Transverse colon (tissue), 4 donors: Measurements from ENCODE around the gene SH2B3. TPM values are rescaled to one million over a fixed set of nuclear protein-coding genes. Genes with fewer than 3 reads are reported as not detected.

ENCODE experiments used
- DNase-seq: peaks from one replicate; pipeline ENCODE4 v3.0.0-alpha.2; 2019
- H3K27ac ChIP-seq, 4 donors: fragments of 200-600 bp; sonication (generic); 2 replicates each; pipeline ENCODE4 v1.5.1; 2016 to 2018; ENCODE audit warnings: inconsistent platforms in 4 of 4
- H3K27me3 ChIP-seq: fragments of 200-600 bp; sonication (generic); 2 replicates; pipeline ENCODE4 v1.5.1; 2017; ENCODE audit warnings: inconsistent platforms
- H3K36me3 ChIP-seq, 4 donors: fragments of 200-600 bp; sonication (generic); 2 replicates each; pipeline ENCODE4 v1.5.1; 2017 to 2019; ENCODE audit warnings: inconsistent platforms in 4 of 4
- H3K4me1 ChIP-seq, 4 donors: fragments of 200-600 bp; sonication (generic); 2 replicates each; pipeline ENCODE4 v1.5.1; 2017 to 2020; ENCODE audit warnings: inconsistent platforms in 4 of 4
- H3K4me3 ChIP-seq, 4 donors: fragments of 200-600 bp; sonication (generic); 1 replicate in 1 of 4; 2 replicates in 3 of 4; pipeline versions ENCODE4 v1.5.1 to v1.6.1; 2017 to 2019; ENCODE audit warnings: inconsistent platforms in 4 of 4
- H3K9me3 ChIP-seq, 2 donors: fragments of 200-600 bp; sonication (generic); 2 replicates each; pipeline ENCODE4 v1.5.1; 2017 to 2019; ENCODE audit warnings: inconsistent platforms in 2 of 2
- CTCF ChIP-seq, 5 experiments: fragments of 200-600 bp in 3 of 5; fragments of 450-650 bp in 2 of 5; sonication (generic) in 3 of 5; IDR thresholded peaks; 1 replicate in 2 of 5; 2 replicates in 3 of 5; pipeline ENCODE4 v1.5.1; 2016 to 2017; ENCODE audit warnings: antibody characterized with exemption in 5 of 5, inconsistent platforms in 3 of 5, mild to moderate bottlenecking in 2 of 5, moderate library complexity in 1 of 5
- EP300 ChIP-seq: sonication (generic); formaldehyde crosslinking; IDR thresholded peaks from one replicate; pipeline ENCODE4 v1.6.1; 2017; ENCODE audit warnings: antibody characterized with exemption, low read depth
- POLR2A ChIP-seq: fragments of 450-650 bp; IDR thresholded peaks from one replicate; pipeline ENCODE4 v1.6.1; 2016; ENCODE audit warnings: antibody characterized with exemption, mild to moderate bottlenecking, moderate library complexity
- POLR2AphosphoS5 ChIP-seq, 3 donors: sonication (generic); formaldehyde crosslinking; IDR thresholded peaks; one replicate each; pipeline ENCODE4 v1.6.1; 2016; ENCODE audit warnings: antibody characterized with exemption in 3 of 3
- WGBS, 2 donors: methylation state at CpG; one replicate each; pipeline ENCODE4 v1.1.5; 2018; ENCODE audit warnings: low coverage in 1 of 2; 5-methylcytosine and 5-hydroxymethylcytosine counted together
- in situ Hi-C, 4 donors: fragments of 200-750 bp; cut with MboI; loops; one replicate each; pipeline versions ENCODE4 v1.15.0 to v1.15.1; 2017; ENCODE audit warnings: low sequenced_read_pairs in 3 of 4, low pct_ligation_motif_present in 1 of 4, low pct_unique_long_range_greater_than_20kb in 1 of 4
- intact Hi-C: fragments of 100-400 bp; cut with DNase I; formaldehyde crosslinking; loops from one replicate; pipeline ENCODE4 v1.15.1; 2023; ENCODE audit warnings: low total_unique reads
- total RNA-seq, 4 donors: library from RNA; depleted of rRNA; stranded (reverse); fragments of >200 nt; gene quantifications; one replicate each; pipeline ENCODE4 v1.1.0, GENCODE V29; 2016

Gene SH2B3
- total RNA-seq, 4 donors from 2014 or later: 22.3 to 99.1 (median 43.6) TPM

DNA sequence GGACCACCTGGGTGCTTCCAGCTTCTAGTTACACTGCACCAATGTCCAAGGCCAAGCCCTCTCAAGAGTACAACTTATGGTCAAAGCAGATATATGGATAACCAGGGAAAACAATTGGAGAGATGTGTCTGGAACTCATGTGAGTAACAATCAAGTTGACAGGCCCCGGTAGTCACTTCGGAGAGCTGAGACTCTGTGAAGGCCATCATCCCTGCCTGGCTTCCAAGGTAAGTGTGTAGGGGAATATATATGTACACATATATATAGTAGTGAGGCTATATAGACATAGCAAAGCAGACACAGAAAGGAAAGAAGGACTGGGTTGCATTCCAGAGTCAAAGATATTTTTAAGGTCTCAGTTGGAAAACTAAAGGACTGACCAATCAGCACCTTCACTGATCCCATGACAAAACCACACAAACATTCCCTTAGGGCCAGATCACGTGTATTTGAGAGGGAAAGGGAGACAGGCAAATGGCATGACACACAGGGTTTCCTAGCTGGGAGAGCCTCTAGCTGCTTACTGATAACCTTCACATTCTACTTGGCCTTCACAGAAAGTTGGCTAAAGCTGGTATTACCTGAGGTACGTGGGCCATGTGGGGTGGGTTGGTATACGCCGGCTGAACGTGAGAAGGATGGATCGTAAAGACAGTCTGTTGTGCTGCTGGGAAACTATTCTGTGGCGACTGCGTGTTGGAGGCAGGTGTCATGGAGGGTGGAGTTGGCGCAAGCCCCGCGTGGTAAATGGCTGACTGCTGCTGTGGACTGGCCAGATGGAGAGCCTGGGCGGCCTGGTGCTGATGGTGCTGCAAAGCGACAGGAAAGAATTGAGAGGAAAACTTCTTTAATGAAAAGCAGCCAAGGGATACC is 50.0 kb downstream of the SH2B3 start:
- no peak overlapping the region for H3K27ac ChIP-seq
- H3K27me3 ChIP-seq: no peaks in the 10 kb centered on the region
- TF ChIP-seq EP300 (no peak), POLR2A (no peak), POLR2AphosphoS5 (IDR thresholded peaks at IDR 0.05) (no peak), CTCF (IDR thresholded peaks at IDR 0.05) (no peak)
- WGBS, 2 donors: 95% methylated on average over 13 to 15 of the region's 15 CpGs
- in situ Hi-C loops (no loop called here), intact Hi-C loops (no loop called here)
- no peaks in the 10 kb centered on the region for H3K9me3 ChIP-seq
- no peak overlapping the region for H3K4me3 ChIP-seq
- no peak for DNase-seq
- H3K4me1 ChIP-seq: no peaks in the 10 kb centered on the region
- H3K36me3 ChIP-seq: peaks cover 0 to 33% (median 18%) of the 10 kb centered on the region in 4 donors

- in situ Hi-C loops (no loop called here), intact Hi-C loops (no loop called here)
- H3K9me3 ChIP-seq: no peaks in the 10 kb centered on the region
- no peak overlapping the region for H3K4me3 ChIP-seq
- peaks cover 0 to 37% (median 20%) of the 10 kb centered on the region in 4 donors for H3K36me3 ChIP-seq
- peaks cover 0 to 4% (median 0%) of the 10 kb centered on the region in 4 donors for H3K4me1 ChIP-seq
- H3K27me3 ChIP-seq: no peaks in the 10 kb centered on the region
- TF ChIP-seq EP300 (no peak), POLR2AphosphoS5 (IDR thresholded peaks at IDR 0.05) (no peak), CTCF (IDR thresholded peaks at IDR 0.05) (no peak), POLR2A (no peak)
- no peak for DNase-seq
- 90 to 94% methylated on average over 5 to 9 of the region's 9 CpGs for WGBS, 2 donors
- no peak overlapping the region for H3K27ac ChIP-seq
Observed at GRCh38 chr12:111457071-111457470, 51.3 kb downstream of the SH2B3 start.

GRCh38 chr12:111457577-111457976 is 51.9 kb downstream of the SH2B3 start:
- DNase-seq: no peak

More at GRCh38 chr12:111457577-111457976, 51.9 kb downstream of the SH2B3 start:
- Histone ChIP-seq H3K4me3 (no peak overlapping the region), H3K27ac (no peak overlapping the region), H3K9me3 (no peaks in the 10 kb centered on the region), H3K4me1 (peaks cover 0 to 9% (median 0%) of the 10 kb centered on the region in 4 donors), H3K36me3 (peaks cover 0 to 37% (median 20%) of the 10 kb centered on the region in 4 donors), H3K27me3 (no peaks in the 10 kb centered on the region)
- WGBS, 2 donors: 95% methylated on average over 3 of the region's 3 CpGs; no CpG with 5 or more reads in 1 of the 2 donors
- no peak for TF ChIP-seq CTCF (IDR thresholded peaks at IDR 0.05)
- no peak for TF ChIP-seq EP300
- TF ChIP-seq POLR2A: no peak
- TF ChIP-seq POLR2AphosphoS5 (IDR thresholded peaks at IDR 0.05): no peak
- in situ Hi-C loops: no loop called here
- intact Hi-C loops: no loop called here
